Activated CD4-positive, alpha-beta memory T cell treated with anti-CD3 and anti-CD28 coated beads, Interleukin-2, amount 10 ng/mL, durations not matched to agents 7 days and 5 days (primary cell): ENCODE results near the gene ABAT. TPM values are rescaled to one million over a fixed set of nuclear protein-coding genes. Genes with fewer than 3 reads are reported as not detected.

Experiments
- total RNA-seq, 2 experiments: library from RNA; stranded (reverse); gene quantifications; one replicate each; pipeline ENCODE4 v1.2.3, GENCODE V29; 2021

The ABAT gene
- total RNA-seq, 2 experiments from 2014 or later, result 5.5 to 5.9 TPM

Other genes with a start within 250 kb of the ABAT start
- gene TMEM114, start 84.1 kb upstream of the ABAT start, total RNA-seq, result not detected
- 10 to 100 TPM; 25.7 to 27.6 TPM for gene METTL22, start 52.9 kb upstream of the ABAT start, total RNA-seq
- 10 to 100 TPM; 12.2 to 12.6 TPM for gene TMEM186, start 123.0 kb downstream of the ABAT start, total RNA-seq
- gene PMM2, start 123.2 kb downstream of the ABAT start, total RNA-seq, result 10 to 100 TPM; 41.7 to 41.8 TPM
- 100 to 1,000 TPM; 168 to 179 TPM for gene CARHSP1, start 194.4 kb downstream of the ABAT start, total RNA-seq
- not detected for gene LITAFD, start 207.7 kb downstream of the ABAT start, total RNA-seq